HL-60/S4 treated with phorbol 12-myristate 13-acetate at 8.2 ng/mL for 4 days and 3 days (cell line): ENCODE results near the gene ACY1.

Source experiments
- in situ Hi-C: fragments of 300-500 bp; cut with MboI; formaldehyde crosslinking; loops from 2 replicates; pipeline ENCODE4 v1.15.0; 2022; ENCODE audit warnings: low sequenced_read_pairs

Gene ACY1

GRCh38 chr3:52004163-52004787 lies 20.9 kb downstream of the ACY1 start:
- in situ Hi-C loops, result no loop called here

GRCh38 chr3:52004906-52005395 lies 21.6 kb downstream of the ACY1 start:
- in situ Hi-C loops, result no loop called here

DNA sequence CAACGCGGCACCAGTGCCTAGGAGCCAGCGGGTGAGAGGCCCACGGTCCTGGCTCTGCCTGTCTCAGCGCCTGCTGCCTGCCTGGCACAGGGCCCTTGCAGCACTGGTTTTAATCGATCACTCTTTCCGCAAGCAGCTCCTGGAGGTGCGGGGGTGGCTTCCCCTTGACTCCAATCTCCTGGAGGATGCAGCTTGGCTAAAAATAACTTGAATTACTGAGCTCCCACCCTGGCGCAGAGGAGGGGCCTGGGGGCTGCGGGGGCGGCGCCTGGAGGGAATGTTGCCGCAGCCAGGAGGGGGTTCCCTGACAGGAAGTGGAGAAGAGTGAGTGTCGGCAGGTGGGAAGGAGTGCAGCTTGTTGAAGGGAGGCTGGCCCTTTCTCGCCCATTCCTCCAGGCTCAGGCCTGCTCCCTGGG lies 22.2 kb downstream of the ACY1 start:
- in situ Hi-C loops, result no loop called here

GRCh38 chr3:52006017-52006819 lies 22.9 kb downstream of the ACY1 start:
- in situ Hi-C loops, result no loop called here

DNA sequence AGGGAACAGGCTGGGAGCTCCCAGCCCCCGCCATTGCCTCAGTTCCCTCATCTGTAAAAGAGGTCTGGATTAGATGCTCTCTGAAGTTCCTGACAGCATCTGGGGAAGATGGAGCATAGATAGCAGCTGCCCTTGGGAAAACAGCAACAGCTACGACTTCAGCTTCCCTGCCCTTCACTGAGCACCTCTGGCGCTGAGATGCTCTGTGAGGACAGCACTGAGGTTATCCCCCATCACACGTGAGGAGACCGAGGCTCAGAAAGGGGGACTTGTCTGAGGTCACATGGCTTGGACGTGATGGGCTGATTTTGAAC lies 23.4 kb downstream of the ACY1 start:
- in situ Hi-C loops, result no loop called here

DNA sequence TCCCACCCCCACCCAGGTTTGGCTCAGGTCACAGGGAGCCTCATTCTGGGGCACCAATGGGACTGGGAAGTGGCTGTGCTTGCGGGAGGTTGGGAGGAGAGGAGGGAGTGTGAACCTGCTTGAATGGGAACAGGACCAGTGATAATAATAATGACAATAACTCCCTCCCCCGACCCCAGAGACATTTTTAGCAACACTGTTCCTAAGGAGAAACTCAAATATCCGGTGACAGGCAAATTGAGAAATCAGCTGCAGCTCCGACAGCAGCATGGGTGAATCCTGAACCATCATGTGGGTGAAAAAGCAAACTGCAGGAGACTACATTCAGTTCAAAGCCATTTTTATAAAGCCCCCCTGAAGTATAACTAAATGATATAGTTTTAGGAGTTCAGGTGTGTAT lies 24.0 kb downstream of the ACY1 start:
- in situ Hi-C loops, result no loop called here

GRCh38 chr3:52010431-52010830 lies 27.1 kb downstream of the ACY1 start:
- in situ Hi-C loops, result no loop called here

- in situ Hi-C loops, result no loop called here
Measured at GRCh38 chr3:52012699-52013098, 29.4 kb downstream of the ACY1 start.

- in situ Hi-C loops, result no loop called here
Measured at GRCh38 chr3:52013802-52014598, 30.7 kb downstream of the ACY1 start.

GRCh38 chr3:52014613-52015012 lies 31.3 kb downstream of the ACY1 start:
- in situ Hi-C loops, result no loop called here

DNA sequence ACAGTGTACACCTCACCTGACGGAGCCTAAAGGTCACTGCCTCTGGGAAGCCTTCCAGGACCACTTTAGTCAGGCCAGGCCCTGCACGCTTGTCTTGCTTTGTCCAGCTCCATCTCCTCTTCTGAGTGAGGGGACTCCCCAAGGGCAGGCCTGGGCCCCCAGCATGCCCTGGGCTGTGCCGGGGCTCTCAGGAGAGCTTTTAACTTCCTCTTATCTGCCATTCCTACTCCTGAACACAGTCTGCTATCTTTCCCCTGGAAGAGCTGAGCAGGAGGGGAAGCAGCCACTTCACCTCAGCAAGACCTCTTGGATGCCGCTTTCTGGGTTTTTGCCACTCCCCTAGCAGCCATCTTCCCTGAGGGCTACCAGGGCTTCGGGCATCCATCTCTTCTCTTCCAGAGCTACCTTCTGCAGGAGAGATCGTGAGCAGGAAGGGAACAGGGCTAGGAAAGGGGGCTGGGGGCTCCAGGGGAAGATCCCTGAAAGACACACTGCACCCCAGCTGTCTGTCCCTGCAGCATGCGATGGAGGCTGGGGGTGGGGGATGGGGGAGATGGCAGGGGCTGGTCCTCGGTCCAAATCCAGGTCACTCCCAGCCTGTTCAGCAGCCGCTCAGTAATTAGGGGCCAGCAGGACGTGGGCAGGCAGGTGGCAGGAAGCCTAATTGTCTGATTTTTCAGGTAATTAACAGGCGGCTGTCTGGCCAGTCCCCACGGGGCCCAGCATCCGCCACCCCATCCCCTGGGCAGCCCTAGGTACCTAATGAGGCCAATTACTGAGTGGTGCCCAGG lies 32.3 kb downstream of the ACY1 start:
- in situ Hi-C loops, result no loop called here

DNA sequence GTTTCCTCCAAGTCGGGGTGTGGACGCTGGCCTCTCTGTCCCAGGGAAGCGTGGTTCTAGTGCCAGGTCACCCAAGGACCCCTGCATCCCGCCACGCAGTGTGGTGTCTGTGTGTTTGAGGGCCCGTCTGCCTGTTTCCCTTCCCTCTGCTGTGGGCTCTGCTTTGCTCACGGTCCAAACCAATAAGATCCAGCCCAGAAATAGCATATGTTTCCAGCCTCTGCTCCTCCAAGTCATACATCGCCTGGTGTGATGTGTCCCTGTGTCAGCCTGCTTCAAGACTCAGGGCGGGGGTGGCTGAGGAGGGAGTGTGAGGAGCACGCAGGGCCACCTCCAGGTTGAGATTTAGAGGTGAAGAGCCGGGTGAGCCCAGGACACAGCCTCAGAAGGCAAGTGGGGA lies 34.3 kb downstream of the ACY1 start:
- in situ Hi-C loops, result no loop called here

GRCh38 chr3:52018319-52019000 lies 35.1 kb downstream of the ACY1 start:
- in situ Hi-C loops, result no loop called here

DNA sequence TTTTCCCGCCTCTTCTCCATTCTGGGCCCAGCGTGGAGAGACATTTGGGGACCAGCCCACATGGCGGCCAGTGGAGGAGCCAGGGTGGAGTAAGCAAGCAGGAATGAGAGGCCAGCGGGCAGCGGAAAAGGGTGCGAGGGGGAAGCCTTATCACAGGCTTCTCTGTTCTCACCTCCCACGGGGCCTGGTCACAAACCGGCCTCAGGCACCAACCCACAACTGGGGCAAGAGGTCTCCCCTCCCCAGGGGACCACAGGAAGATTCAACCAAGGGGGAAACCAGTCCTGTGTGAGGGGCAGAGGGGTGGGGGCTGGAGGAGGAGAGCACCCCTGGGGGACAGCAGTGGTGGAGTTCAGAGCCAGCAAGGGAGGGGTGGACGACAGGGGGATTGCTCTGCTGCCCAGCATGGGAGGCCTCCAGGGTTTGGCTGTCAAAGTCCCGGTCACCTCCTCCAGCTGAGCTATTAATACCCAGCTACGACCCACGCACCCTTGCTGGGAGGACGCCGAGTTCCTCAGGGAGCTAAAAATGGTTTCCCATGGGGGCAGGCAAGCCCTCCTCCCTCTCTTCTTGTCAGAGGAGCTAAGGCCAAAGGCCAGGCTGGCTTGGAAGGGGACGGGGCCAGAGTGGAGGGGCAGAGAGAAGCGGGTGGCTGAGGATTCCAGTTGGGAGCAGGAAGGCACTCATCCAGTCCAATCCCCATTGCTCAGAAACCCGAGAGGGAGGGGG lies 36.2 kb downstream of the ACY1 start:
- in situ Hi-C loops, result no loop called here

- in situ Hi-C loops, result no loop called here
Measured at GRCh38 chr3:52020796-52021195, 37.5 kb downstream of the ACY1 start.

DNA sequence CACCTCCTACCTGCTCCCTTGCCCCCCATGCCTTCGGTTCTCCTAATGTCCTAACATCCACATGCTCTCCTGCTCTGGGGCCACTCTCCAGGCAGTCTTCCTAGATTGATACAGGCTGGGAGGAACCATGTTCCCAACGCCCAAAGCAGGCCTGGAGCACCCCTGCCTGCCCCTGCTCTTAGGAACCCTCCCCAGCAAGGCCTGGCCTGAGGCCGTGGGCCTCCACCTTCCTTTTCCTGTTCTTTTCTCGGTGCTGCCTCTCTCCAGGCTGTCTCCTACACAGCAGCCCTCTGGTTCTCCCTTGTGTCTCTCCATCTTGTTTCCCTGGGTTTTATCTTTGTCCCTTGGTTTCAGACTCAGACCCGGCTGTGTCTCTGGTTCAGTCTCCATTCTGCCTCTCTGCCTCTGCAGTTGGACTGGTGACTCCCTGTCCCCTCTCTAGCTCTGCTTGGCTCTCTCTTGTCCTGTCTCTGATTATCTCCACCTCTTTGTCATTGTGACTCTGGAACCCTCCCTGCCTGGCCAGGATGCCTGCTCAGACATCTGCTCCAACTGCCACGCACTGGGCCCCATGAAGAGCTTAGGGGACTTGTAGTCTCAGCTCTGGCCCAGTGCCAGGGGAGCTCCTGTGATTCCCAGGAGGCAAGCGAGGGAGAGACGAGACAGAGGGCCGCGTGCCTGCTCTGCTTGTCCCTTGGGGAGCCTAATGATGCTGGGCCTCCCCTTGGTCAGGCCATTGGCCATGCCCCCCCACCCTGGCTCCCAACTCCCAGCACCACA lies 38.3 kb downstream of the ACY1 start:
- in situ Hi-C loops, result no loop called here

DNA sequence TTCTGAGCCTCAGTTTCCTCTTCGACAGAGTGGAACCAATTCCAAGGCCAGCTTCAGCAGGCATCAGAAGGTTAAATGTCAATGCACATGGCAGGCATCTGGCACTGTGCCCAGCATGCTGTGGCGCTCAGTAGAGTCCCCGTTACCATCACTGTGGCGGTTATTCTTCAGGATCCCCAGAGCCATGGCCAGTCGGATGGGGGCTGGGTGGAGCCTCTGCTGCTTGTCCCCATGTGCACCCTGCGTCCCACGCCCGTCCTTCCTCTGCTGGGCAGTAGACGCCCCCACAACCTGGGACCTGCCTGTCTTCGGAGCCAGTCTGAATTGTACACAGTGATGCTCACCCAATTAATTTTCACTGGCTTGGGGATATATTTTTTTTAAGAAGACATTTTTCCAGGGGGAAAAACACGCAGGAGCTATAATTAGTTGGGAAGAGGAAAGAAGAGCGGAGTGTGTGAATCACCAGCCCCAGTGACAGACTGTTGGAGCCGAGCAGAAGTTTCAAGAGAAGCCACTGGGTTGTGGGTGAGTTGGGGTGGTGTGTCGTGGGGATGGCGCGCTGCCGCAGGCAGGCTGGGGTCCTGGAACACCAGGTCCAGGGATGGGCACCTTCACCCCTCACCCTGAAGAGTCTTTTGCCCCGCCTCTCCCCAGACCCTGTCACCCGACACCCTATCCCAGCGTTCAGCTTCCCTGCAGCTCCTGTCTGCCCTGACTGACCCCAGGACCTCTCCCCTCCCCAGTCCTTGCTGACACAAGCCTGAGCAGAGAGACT lies 39.2 kb downstream of the ACY1 start:
- in situ Hi-C loops, result no loop called here

DNA sequence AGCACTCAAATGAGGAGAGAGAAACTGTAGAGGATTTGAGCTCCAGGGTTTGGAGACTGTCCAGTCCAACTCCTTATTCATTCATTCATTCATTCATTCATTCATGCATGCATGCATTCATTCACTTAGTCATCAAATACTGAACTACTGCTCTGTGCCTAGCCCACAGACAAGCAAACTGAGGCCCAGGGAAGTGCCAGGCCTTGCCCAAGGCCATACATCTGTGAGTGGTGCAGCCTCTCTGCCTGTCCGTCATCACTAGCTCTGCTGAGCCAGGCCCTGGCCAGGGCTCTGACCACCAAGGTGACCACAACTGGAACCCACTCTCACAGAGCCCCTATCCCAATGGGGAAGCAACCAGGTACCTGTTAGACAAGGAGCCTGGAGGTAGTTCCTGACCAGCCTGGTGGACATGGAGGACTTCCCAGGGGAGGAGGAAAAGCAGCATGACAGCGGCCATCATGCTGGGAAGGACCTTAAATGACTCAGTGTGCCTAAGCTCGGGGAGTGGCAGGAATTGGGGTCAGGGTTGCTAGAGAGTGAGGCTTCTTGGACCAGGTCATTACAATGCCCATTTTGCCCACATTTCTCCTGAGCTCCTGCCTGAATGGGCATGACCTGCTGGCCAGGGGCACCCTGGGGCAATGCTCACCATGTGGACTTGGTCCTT lies 39.9 kb downstream of the ACY1 start:
- in situ Hi-C loops, result no loop called here
